Kidney epithelial cell (primary cell): ENCODE measurements around the gene CERS1. TPM values are rescaled to one million over a fixed set of nuclear protein-coding genes. Genes with fewer than 3 reads are reported as not detected.

Experiments
- DNase-seq: peaks from one replicate; pipeline ENCODE4 v3.0.0-alpha.2; 2010; ENCODE audit warnings: low read depth
- H3K27me3 ChIP-seq: 2 replicates; pipeline ENCODE4 v1.6.0; 2011; ENCODE audit warnings: low read length; ENCODE audit not compliant: control insufficient read depth, insufficient read depth
- H3K36me3 ChIP-seq: 2 replicates; pipeline ENCODE4 v1.5.1; 2011; ENCODE audit warnings: low read length; ENCODE audit not compliant: control insufficient read depth, insufficient read depth
- H3K4me3 ChIP-seq: 2 replicates; pipeline ENCODE4 v1.5.1; 2011; ENCODE audit warnings: low read depth, mild to moderate bottlenecking, control low read depth, low read length
- total RNA-seq: library from RNA; depleted of rRNA; stranded (reverse); fragments of >200 nt; gene quantifications from 2 replicates; pipeline ENCODE4 v1.2.3, GENCODE V29; 2015
- TF ChIP-seq, protein P1 (sequence below): IDR thresholded peaks from 2 replicates; pipeline ENCODE4 v1.5.1; 2011; ENCODE audit warnings: mild to moderate bottlenecking, moderate library complexity, low read length, control low read depth, inconsistent platforms; ENCODE audit not compliant: insufficient read depth, poor library complexity, severe bottlenecking

The CERS1 gene
- total RNA-seq, 1 donor from 2014 or later = 2.9 TPM

DNA sequence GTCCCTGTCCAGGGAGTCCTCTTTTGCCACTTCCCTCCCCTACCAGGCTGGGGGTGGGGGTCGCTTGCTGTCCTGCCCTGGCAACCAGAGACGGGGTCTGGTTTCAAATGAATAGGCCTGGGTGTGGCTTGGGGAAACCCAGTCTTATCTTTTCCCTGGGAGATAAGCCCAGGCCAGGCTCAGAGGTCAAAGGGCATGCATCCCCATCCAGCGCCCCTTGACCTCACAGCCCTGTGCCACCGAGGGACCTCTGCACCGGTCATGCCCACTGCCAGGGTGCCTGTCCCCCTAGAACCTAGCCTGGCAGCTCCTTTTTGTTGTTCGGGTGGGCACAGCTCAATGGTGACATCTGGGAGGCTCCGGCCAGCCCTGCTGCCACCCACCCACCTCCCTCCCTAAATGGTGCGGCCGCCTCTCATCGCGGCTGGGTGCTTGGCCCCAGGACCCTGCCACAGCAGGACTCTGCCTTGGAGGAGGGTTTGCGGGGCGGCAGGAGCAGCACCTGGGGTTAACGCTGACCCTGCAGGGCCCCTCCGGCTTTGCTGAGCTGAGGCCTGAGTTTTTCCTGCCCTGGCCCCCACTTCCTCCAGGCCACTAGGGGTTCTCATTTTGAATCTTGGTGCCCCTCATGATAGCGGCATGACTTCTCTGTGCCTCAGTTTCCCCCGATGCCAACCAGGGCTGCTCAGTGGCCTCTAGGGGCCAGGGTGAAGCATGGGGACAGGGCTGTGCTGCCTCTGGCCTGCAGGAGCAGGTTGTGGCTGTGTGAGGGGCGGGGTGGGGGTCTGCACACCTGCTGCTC, 2.9 kb upstream of the CERS1 start:
- TF ChIP-seq, protein P1, sequence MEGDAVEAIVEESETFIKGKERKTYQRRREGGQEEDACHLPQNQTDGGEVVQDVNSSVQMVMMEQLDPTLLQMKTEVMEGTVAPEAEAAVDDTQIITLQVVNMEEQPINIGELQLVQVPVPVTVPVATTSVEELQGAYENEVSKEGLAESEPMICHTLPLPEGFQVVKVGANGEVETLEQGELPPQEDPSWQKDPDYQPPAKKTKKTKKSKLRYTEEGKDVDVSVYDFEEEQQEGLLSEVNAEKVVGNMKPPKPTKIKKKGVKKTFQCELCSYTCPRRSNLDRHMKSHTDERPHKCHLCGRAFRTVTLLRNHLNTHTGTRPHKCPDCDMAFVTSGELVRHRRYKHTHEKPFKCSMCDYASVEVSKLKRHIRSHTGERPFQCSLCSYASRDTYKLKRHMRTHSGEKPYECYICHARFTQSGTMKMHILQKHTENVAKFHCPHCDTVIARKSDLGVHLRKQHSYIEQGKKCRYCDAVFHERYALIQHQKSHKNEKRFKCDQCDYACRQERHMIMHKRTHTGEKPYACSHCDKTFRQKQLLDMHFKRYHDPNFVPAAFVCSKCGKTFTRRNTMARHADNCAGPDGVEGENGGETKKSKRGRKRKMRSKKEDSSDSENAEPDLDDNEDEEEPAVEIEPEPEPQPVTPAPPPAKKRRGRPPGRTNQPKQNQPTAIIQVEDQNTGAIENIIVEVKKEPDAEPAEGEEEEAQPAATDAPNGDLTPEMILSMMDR = no peak
- H3K27me3 ChIP-seq = peaks cover 24% of the 10 kb centered on the region

DNA sequence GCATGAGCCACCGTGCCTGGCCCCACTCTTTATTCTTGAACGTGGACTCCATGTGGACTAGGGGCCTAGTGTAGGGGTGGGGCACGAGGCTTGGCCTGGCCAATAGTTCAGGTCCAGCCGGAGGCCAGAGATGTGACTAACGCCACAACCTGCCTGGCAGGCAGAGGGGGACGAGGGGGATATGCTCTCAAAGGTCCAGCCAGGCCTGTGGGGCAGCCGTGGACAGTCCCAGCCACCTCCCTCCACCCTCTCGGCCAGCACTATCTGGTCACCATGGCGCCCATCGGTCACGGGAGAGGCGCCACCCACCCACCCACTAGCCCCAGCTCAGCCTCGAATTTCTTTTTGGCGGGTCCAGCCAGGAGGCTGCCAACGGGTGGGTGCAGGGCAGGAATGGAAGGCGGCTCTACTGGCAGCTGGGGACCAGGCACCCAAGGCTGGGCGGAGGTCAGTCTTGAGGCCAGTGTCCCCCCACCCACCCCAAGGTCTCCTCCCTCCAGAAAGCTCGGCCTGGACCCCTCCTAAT, 2.2 kb upstream of the CERS1 start:
- Histone ChIP-seq H3K4me3 (no peak overlapping the region), H3K36me3 (no peaks in the 10 kb centered on the region), H3K27me3 (peaks cover 31% of the 10 kb centered on the region)
- DNase-seq = no peak
- TF ChIP-seq, protein P1 = no peak

More for the DNA sequence above, 2.9 kb upstream of the CERS1 start:
- H3K36me3 ChIP-seq = no peaks in the 10 kb centered on the region
- no peak for DNase-seq
- no peak overlapping the region for H3K4me3 ChIP-seq

DNA sequence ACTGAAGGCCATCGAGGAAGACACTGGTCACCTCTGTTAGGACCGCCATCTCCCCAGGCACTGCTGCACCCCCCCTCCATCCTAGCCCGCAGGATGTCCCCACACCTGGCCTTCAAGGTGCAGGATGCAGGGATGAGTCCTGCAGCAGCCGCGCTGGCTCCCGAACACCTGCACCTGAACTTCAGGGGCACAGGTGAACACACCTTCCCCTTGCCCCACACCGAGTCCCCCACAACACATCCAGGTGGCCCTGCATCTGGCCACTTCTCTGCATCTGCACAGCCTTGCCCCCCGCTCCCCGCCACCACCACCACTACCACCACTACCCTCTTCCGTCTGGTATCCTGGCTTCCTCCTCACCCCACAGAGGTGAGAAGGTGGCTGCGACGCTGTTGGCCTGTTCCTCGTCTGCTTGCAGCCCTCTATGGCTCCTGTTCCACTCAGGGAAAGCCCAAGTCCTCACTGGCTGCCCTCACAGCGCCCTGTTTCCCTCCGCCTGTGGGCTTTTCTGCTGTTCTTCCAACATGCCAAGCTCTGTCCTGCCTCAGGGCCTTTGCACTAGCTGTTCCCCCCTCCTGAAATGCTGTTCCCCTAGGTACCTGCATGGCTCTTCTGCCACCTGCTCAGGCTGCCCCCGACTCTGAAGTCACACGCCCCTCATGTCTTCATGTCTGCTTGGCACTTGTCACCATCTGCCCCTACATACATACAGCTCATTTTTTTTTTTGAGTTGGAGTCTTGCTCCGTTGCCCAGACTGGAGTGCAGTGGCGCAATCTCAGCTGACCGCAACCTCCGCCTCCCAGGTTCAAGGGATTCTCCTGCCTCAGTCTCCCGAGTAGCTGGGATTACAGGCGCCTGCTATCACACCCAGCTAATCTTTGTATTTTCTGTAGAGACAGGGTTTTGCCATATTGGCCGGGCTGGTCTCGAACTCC, 1.4 kb upstream of the CERS1 start:
- DNase-seq = no peak
- TF ChIP-seq, protein P1 = no peak
- Histone ChIP-seq H3K27me3 (peaks cover 32% of the 10 kb centered on the region), H3K36me3 (no peaks in the 10 kb centered on the region), H3K4me3 (no peak overlapping the region)

DNA sequence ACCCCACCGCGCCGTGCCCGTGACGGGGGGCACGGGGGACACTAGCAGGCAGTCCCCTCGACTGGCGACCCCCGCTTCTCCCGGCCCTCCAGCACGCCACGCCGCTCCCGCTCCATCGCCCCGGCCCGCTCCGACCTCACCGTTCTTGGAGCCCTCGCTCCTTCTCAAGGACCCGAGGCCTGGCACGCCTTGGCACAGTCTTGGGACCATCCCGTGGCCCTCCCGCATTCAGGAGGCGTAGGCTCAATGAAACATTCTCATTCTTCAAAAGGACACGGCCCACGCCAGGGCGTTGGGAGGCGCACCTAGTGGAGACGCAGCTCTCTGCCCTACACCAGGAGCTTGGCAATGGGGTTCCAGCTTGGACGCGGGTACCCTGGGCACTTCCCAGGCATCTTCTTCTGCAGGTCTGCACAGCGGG, 473 bp upstream of the CERS1 start:
- no peak overlapping the region for H3K4me3 ChIP-seq
- no peaks in the 10 kb centered on the region for H3K36me3 ChIP-seq
- no peak for DNase-seq
- TF ChIP-seq, protein P1 = no peak
- H3K27me3 ChIP-seq = peaks cover 32% of the 10 kb centered on the region

DNA sequence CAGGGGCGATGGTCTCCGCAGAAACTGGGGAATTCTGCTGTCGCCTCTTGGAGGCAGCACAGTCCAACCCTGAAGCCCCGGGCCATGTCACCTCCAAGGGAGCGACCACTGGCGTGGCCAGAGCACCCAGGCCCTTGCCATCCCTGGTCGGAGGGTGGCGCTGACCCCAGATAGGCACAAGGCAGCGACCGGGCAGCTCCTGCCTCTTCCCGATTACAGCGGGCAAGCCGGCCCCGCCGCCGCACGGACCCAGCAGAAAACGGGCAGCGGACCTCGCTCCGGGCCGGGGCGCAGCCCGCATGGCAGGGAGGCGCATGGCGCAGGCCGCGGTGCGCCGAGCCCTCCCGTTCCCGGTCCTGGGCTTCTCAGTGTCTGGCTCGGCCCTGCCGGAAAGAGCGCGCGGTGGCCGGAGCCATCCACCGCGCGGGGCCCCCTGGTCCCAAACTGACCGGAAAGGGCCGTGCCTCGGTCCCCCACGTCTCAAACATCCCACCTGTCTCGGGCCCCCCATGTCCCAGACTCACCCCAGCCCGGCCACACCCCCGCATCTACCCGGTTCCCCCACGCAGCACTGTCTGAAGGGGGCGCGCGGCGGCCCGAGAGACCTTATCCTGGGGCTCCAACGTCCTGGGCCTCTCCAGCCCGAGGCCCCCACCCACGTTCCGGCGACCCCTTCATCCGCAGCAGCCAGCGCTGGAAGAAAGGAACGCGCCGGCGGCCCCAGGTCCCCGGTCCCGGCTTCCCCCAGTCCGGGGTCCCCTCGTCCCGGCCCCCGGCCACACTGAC, 727 bp downstream of the CERS1 start:
- DNase-seq = no peak
- TF ChIP-seq, protein P1 = peak; percentile 52
- Histone ChIP-seq H3K4me3 (peak overlapping the region; percentile 42), H3K27me3 (peaks cover 32% of the 10 kb centered on the region), H3K36me3 (no peaks in the 10 kb centered on the region)
